Natural killer cell (primary cell): ENCODE data around the gene C8G. TPM values are rescaled to one million over a fixed set of nuclear protein-coding genes. Genes with fewer than 3 reads are reported as not detected.
A peak's percentile ranks its signal among the peaks of the same experiment; 100 is the strongest.

ENCODE experiments used
- ATAC-seq, 3 donors: fragments of 150-1000 bp in 2 of 3; fragments of 200-7000 bp in 1 of 3; cut with Tn5 transposase; 1 replicate in 1 of 3; 2 replicates in 2 of 3; pipeline ENCODE4 v1.10.0; 2021; ENCODE audit warnings: mild to moderate bottlenecking in 2 of 3, moderate library complexity in 2 of 3
- DNase-seq, 2 donors: peaks; one replicate each; pipeline versions ENCODE4 v3.0.0 to v3.0.0-alpha.2; 2013 to 2021; ENCODE audit warnings: mixed read lengths in 1 of 2
- H3K27ac ChIP-seq: one replicate; pipeline ENCODE4 v1.5.1; 2013; ENCODE audit warnings: mild to moderate bottlenecking, low read length
- H3K27me3 ChIP-seq: one replicate; pipeline ENCODE4 v1.6.1; 2013; ENCODE audit warnings: low read length; ENCODE audit not compliant: control insufficient read depth, insufficient read depth
- H3K36me3 ChIP-seq: one replicate; pipeline ENCODE4 v1.6.1; 2013; ENCODE audit warnings: low read length; ENCODE audit not compliant: control insufficient read depth, insufficient read depth
- H3K4me1 ChIP-seq: one replicate; pipeline ENCODE4 v1.6.1; 2013; ENCODE audit warnings: low read length; ENCODE audit not compliant: control insufficient read depth, insufficient read depth
- H3K4me3 ChIP-seq: one replicate; pipeline ENCODE4 v1.5.1; 2013; ENCODE audit warnings: low read length
- H3K9me3 ChIP-seq: one replicate; pipeline ENCODE4 v1.6.1; 2013; ENCODE audit warnings: low read length; ENCODE audit not compliant: control insufficient read depth, insufficient read depth
- H3K27ac Mint-ChIP-seq, 2 donors: one replicate each; pipeline ENCODE4 v1.8.0; 2022; ENCODE audit warnings: mild to moderate bottlenecking in 2 of 2, mixed read lengths in 2 of 2, moderate library complexity in 1 of 2
- H3K27me3 Mint-ChIP-seq, 2 donors: one replicate each; pipeline ENCODE4 v1.8.0; 2022; ENCODE audit warnings: low read depth in 2 of 2, mixed read lengths in 2 of 2
- H3K36me3 Mint-ChIP-seq: one replicate; pipeline ENCODE4 v1.8.0; 2022; ENCODE audit warnings: mixed read lengths
- H3K4me1 Mint-ChIP-seq, 2 donors: one replicate each; pipeline ENCODE4 v1.8.0; 2022; ENCODE audit warnings: mixed read lengths in 2 of 2
- H3K4me3 Mint-ChIP-seq: one replicate; pipeline ENCODE4 v1.8.0; 2022; ENCODE audit warnings: mild to moderate bottlenecking, moderate library complexity, mixed read lengths
- H3K9me3 Mint-ChIP-seq, 2 donors: one replicate each; pipeline ENCODE4 v1.8.0; 2022; ENCODE audit warnings: mixed read lengths in 2 of 2
- CTCF ChIP-seq: fragments of 200-600 bp; IDR thresholded peaks from one replicate; pipeline ENCODE4 v1.8.0; 2022; ENCODE audit warnings: antibody characterized with exemption
- WGBS: methylation state at CpG from one replicate; pipeline ENCODE4 v1.1.7; 2013; ENCODE audit warnings: missing lambda C conversion rate; ENCODE audit not compliant: insufficient coverage; 5-methylcytosine and 5-hydroxymethylcytosine counted together
- intact Hi-C: fragments of 100-400 bp; cut with micrococcal nuclease; formaldehyde crosslinking; loops from one replicate; pipeline ENCODE4 v1.14.2; 2022
- total RNA-seq, 4 donors: library from RNA; stranded (reverse); fragments of 120-200 nt in 1 of 4; gene quantifications; one replicate each; pipeline versions ENCODE4 v1.2.3 to v1.2.4, GENCODE V29; 2013 to 2022

The C8G gene
- total RNA-seq, 3 donors from 2014 or later (not counting 1 experiment from before 2014, with no cell fraction given) = 3.9 to 8.5 (median 7.3) TPM

GRCh38 chr9:136958473-136958872 lies 13.4 kb downstream of the C8G start:
- TF ChIP-seq CTCF = no peak
- DNase-seq = no peak
- intact Hi-C loops = no loop called here
- 97% methylated on average over 7 of the region's 7 CpGs for WGBS
- ATAC-seq = no peak
- H3K27me3 ChIP-seq = no peaks in the 10 kb centered on the region
- Mint-ChIP-seq H3K4me3 (no peak overlapping the region), H3K9me3 (peaks cover 4 to 5% of the 10 kb centered on the region in 2 donors), H3K36me3 (no peaks in the 10 kb centered on the region), H3K4me1 (peaks cover 22 to 80% of the 10 kb centered on the region in 2 donors), H3K27ac (peak overlapping the region; percentile 85 to 87), H3K27me3 (no peaks in the 10 kb centered on the region)
- no peak overlapping the region for H3K4me3 ChIP-seq
- H3K27ac ChIP-seq = peak overlapping the region; percentile 90
- H3K4me1 ChIP-seq = peaks cover 66% of the 10 kb centered on the region
- H3K9me3 ChIP-seq = no peaks in the 10 kb centered on the region
- no peaks in the 10 kb centered on the region for H3K36me3 ChIP-seq

- no peak for TF ChIP-seq CTCF
- WGBS = 53% methylated on average over 28 of the region's 28 CpGs
- Mint-ChIP-seq H3K27me3 (no peaks in the 10 kb centered on the region), H3K36me3 (no peaks in the 10 kb centered on the region), H3K4me1 (peaks cover 22 to 81% of the 10 kb centered on the region in 2 donors), H3K9me3 (peaks cover 4 to 5% of the 10 kb centered on the region in 2 donors), H3K4me3 (peak overlapping the region; percentile 9), H3K27ac (peak overlapping the region; percentile 85 to 87)
- ATAC-seq (peak in 1 of 3 donors; percentile 19), DNase-seq (no peak)
- H3K4me3 ChIP-seq = no peak overlapping the region
- H3K9me3 ChIP-seq = no peaks in the 10 kb centered on the region
- no peaks in the 10 kb centered on the region for H3K36me3 ChIP-seq
- peak overlapping the region; percentile 90 for H3K27ac ChIP-seq
- H3K27me3 ChIP-seq = no peaks in the 10 kb centered on the region
- intact Hi-C loops = no loop called here
- H3K4me1 ChIP-seq = peaks cover 73% of the 10 kb centered on the region
These were observed 14.1 kb downstream of the C8G start for GRCh38 chr9:136958898-136959850.

GRCh38 chr9:136960212-136960937 lies 15.3 kb downstream of the C8G start:
- peak overlapping the region; percentile 85 to 87 for H3K27ac Mint-ChIP-seq
- peak in 1 of 2 donors; percentile 57 for DNase-seq

More at GRCh38 chr9:136960212-136960937, 15.3 kb downstream of the C8G start:
- WGBS = 32% methylated on average over 18 of the region's 19 CpGs
- H3K9me3 ChIP-seq = no peaks in the 10 kb centered on the region
- intact Hi-C loops = loop anchor here (1.0 kb wide), 1 partner anchor 40 kb away; no protein-coding TSS in a partner anchor
- peaks cover 4 to 5% of the 10 kb centered on the region in 2 donors for H3K9me3 Mint-ChIP-seq
- H3K36me3 ChIP-seq = no peaks in the 10 kb centered on the region
- ATAC-seq = peak; percentile 60 to 84 (median 61)
- H3K27ac ChIP-seq = peak overlapping the region; percentile 90
- peaks cover 83% of the 10 kb centered on the region for H3K4me1 ChIP-seq
- no peaks in the 10 kb centered on the region for H3K27me3 Mint-ChIP-seq
- H3K4me3 Mint-ChIP-seq = peak overlapping the region; percentile 79
- peaks cover 29 to 79% of the 10 kb centered on the region in 2 donors for H3K4me1 Mint-ChIP-seq
- no peaks in the 10 kb centered on the region for H3K36me3 Mint-ChIP-seq
- no peaks in the 10 kb centered on the region for H3K27me3 ChIP-seq
- no peak for TF ChIP-seq CTCF
- no peak overlapping the region for H3K4me3 ChIP-seq
